Mesenchymal stem cell (in vitro differentiated cells and primary cell): ENCODE measurements around the gene ERVW-1. TPM values are rescaled to one million over a fixed set of nuclear protein-coding genes. Genes with fewer than 3 reads are reported as not detected.
"Not testable (repeated sequence)": the region's sequence is repeated elsewhere in the genome, so short reads cannot be mapped to it uniquely, and the experiment has no call there.

Source experiments
- DNase-seq: peaks from one replicate; pipeline ENCODE4 v3.0.0-alpha.2; 2013
- H2AFZ ChIP-seq: one replicate; pipeline ENCODE4 v1.6.1; 2013; ENCODE audit warnings: low read depth, mild to moderate bottlenecking, control low read depth, inconsistent platforms, low read length, moderate library complexity
- H2AK5ac ChIP-seq: 2 replicates; pipeline ENCODE4 v1.6.1; 2013; ENCODE audit warnings: low read length, moderate library complexity, mild to moderate bottlenecking, inconsistent platforms; ENCODE audit not compliant: severe bottlenecking
- H2BK120ac ChIP-seq: one replicate; pipeline ENCODE4 v1.6.1; 2013; ENCODE audit warnings: low read depth, mild to moderate bottlenecking, inconsistent platforms, low read length, moderate library complexity
- H2BK12ac ChIP-seq, 2 experiments: one replicate each; pipeline ENCODE4 v1.6.1; 2013; ENCODE audit warnings: inconsistent platforms in 2 of 2, low read length in 2 of 2, mild to moderate bottlenecking in 2 of 2, moderate library complexity in 2 of 2, control low read depth in 1 of 2
- H2BK15ac ChIP-seq: one replicate; pipeline ENCODE4 v1.6.1; 2013; ENCODE audit warnings: mild to moderate bottlenecking, low read depth, inconsistent platforms; ENCODE audit not compliant: poor library complexity, severe bottlenecking
- H2BK5ac ChIP-seq: 2 replicates; pipeline ENCODE4 v1.6.1; 2013; ENCODE audit warnings: low read depth, mild to moderate bottlenecking, low read length, control low read depth, inconsistent platforms; ENCODE audit not compliant: poor library complexity, severe bottlenecking
- H3K14ac ChIP-seq, 2 experiments: one replicate each; pipeline ENCODE4 v1.6.1; 2013; ENCODE audit warnings: inconsistent platforms in 2 of 2, low read length in 2 of 2, control low read depth in 1 of 2, mild to moderate bottlenecking in 1 of 2, moderate library complexity in 1 of 2
- H3K18ac ChIP-seq, 2 experiments: one replicate each; pipeline ENCODE4 v1.6.1; 2013; ENCODE audit warnings: inconsistent platforms in 2 of 2, low read length in 2 of 2, control low read depth in 1 of 2, low read depth in 1 of 2, mild to moderate bottlenecking in 1 of 2
- H3K23ac ChIP-seq, 2 experiments: one replicate each; pipeline ENCODE4 v1.6.1; 2013; ENCODE audit warnings: inconsistent platforms in 2 of 2, low read length in 2 of 2, mild to moderate bottlenecking in 2 of 2, moderate library complexity in 2 of 2, control low read depth in 1 of 2
- H3K27ac ChIP-seq: 2 replicates; pipeline ENCODE4 v1.5.1; 2013; ENCODE audit warnings: mild to moderate bottlenecking, moderate library complexity, low read length, control low read depth, inconsistent platforms; ENCODE audit not compliant: poor library complexity, severe bottlenecking
- H3K27me3 ChIP-seq, 2 experiments: 2 replicates each; pipeline versions ENCODE4 v1.6.1 to v1.7.0; 2013; ENCODE audit warnings: low read length in 2 of 2, mild to moderate bottlenecking in 2 of 2, moderate library complexity in 2 of 2, control low read depth in 1 of 2, inconsistent platforms in 1 of 2; ENCODE audit not compliant: control insufficient read depth in 1 of 2, insufficient read depth in 1 of 2
- H3K36me3 ChIP-seq, 2 experiments: 2 replicates each; pipeline versions ENCODE4 v1.6.1 to v1.7.0; 2013; ENCODE audit warnings: low read length in 2 of 2, control low read depth in 1 of 2, inconsistent platforms in 1 of 2, low read depth in 1 of 2, mild to moderate bottlenecking in 1 of 2; ENCODE audit not compliant: insufficient read depth in 2 of 2, control insufficient read depth in 1 of 2
- H3K4ac ChIP-seq, 2 experiments: one replicate each; pipeline ENCODE4 v1.6.1; 2013; ENCODE audit warnings: inconsistent platforms in 2 of 2, low read length in 2 of 2, mild to moderate bottlenecking in 2 of 2, moderate library complexity in 2 of 2, control low read depth in 1 of 2, low read depth in 1 of 2
- H3K4me1 ChIP-seq: 2 replicates; pipeline ENCODE4 v1.6.1; 2013; ENCODE audit warnings: low read depth, low read length, control low read depth; ENCODE audit not compliant: control insufficient read depth, insufficient read depth
- H3K4me2 ChIP-seq: 2 replicates; pipeline ENCODE4 v1.6.1; 2013; ENCODE audit warnings: low read length, mild to moderate bottlenecking, inconsistent platforms; ENCODE audit not compliant: poor library complexity, severe bottlenecking
- H3K4me3 ChIP-seq, 2 experiments: 2 replicates each; pipeline versions ENCODE4 v1.5.1 to v1.7.0; 2013; ENCODE audit warnings: low read length in 2 of 2, mild to moderate bottlenecking in 2 of 2, control low read depth in 1 of 2, low read depth in 1 of 2; ENCODE audit not compliant: insufficient read depth in 1 of 2
- H3K79me1 ChIP-seq: replicated peaks from 2 replicates; pipeline ENCODE4 v1.6.1; 2013; ENCODE audit warnings: mild to moderate bottlenecking, control low read depth, low read length, inconsistent platforms; ENCODE audit not compliant: poor library complexity, severe bottlenecking
- H3K9ac ChIP-seq: 2 replicates; pipeline ENCODE4 v1.7.0; 2013; ENCODE audit warnings: mild to moderate bottlenecking, low read length, moderate library complexity
- H3K9me3 ChIP-seq: 2 replicates; pipeline ENCODE4 v1.7.0; 2013; ENCODE audit warnings: mild to moderate bottlenecking, low read length; ENCODE audit not compliant: control insufficient read depth
- H4K8ac ChIP-seq: one replicate; pipeline ENCODE4 v1.6.1; 2013; ENCODE audit warnings: inconsistent platforms, mild to moderate bottlenecking, low read length, moderate library complexity
- H4K91ac ChIP-seq: one replicate; pipeline ENCODE4 v1.6.1; 2013; ENCODE audit warnings: mild to moderate bottlenecking, low read length, inconsistent platforms
- WGBS: methylation state at CpG from one replicate; pipeline ENCODE4 v1.1.7; 2013; ENCODE audit warnings: mixed read lengths; 5-methylcytosine and 5-hydroxymethylcytosine counted together
- polyA plus RNA-seq, 2 experiments: library from polyadenylated mRNA; stranded (reverse); fragments of 200-250 nt; gene quantifications; one replicate each; pipeline ENCODE4 v1.2.3, GENCODE V29; 2013

Gene ERVW-1
- polyA plus RNA-seq (2013, experiment 1 of 2), result not detected
- polyA plus RNA-seq (2013, experiment 2 of 2), result not detected

GRCh38 chr7:92477681-92478080 lies at the start of gene ERVW-1:
ERVW-1 (minus strand) TSS chr7:92477946; CDS start chr7:92470381, 7,565 bp downstream.
- H3K4me3 ChIP-seq, H3K9me3 ChIP-seq, H3K79me1 ChIP-seq, H4K91ac ChIP-seq, H3K23ac ChIP-seq, H3K14ac ChIP-seq, H3K9ac ChIP-seq, H3K4ac ChIP-seq, H3K4me1 ChIP-seq, H3K4me2 ChIP-seq, H2BK120ac ChIP-seq, H4K8ac ChIP-seq, H2AFZ ChIP-seq, H3K27me3 ChIP-seq, H3K36me3 ChIP-seq, H3K27ac ChIP-seq, H2BK12ac ChIP-seq, H3K18ac ChIP-seq, H2BK5ac ChIP-seq, H2BK15ac ChIP-seq, DNase-seq, H2AK5ac ChIP-seq: not testable (repeated sequence)
- 98% methylated on average over 11 of the region's 11 CpGs for WGBS

- WGBS, result 100% methylated on average over 2 of the region's 2 CpGs
- H4K91ac ChIP-seq, result no peak overlapping the region
Observed at GRCh38 chr7:92523110-92523509, 45.4 kb upstream of the ERVW-1 start.

GRCh38 chr7:92520024-92520423 lies 42.3 kb upstream of the ERVW-1 start:
- no peak overlapping the region for H3K18ac ChIP-seq
- no peak overlapping the region for H3K9ac ChIP-seq
- no peak overlapping the region for H2BK15ac ChIP-seq
- H3K27ac ChIP-seq, result peak overlapping the region; percentile 5
- no peak for DNase-seq
- no peak overlapping the region for H4K8ac ChIP-seq
- H3K79me1 ChIP-seq, result peaks cover 8% of the 10 kb centered on the region
- H3K4ac ChIP-seq, result no peak overlapping the region
- H2BK120ac ChIP-seq, result no peak overlapping the region
- H2AFZ ChIP-seq, result no peak overlapping the region
- H3K9me3 ChIP-seq, result no peaks in the 10 kb centered on the region
- H4K91ac ChIP-seq, result no peak overlapping the region
- no peak overlapping the region for H2BK5ac ChIP-seq
- H3K36me3 ChIP-seq, result peaks cover 3 to 41% of the 10 kb centered on the region in 2 experiments
- no peak overlapping the region for H3K23ac ChIP-seq
- H3K14ac ChIP-seq, result no peak overlapping the region
- no peak overlapping the region for H2AK5ac ChIP-seq
- no peak overlapping the region for H2BK12ac ChIP-seq
- no CpG with 5 or more reads among the region's 1 CpG for WGBS
- no peaks in the 10 kb centered on the region for H3K27me3 ChIP-seq
- no peak overlapping the region for H3K4me2 ChIP-seq
- H3K4me3 ChIP-seq, result no peak overlapping the region
- peaks cover 2% of the 10 kb centered on the region for H3K4me1 ChIP-seq

More at GRCh38 chr7:92523110-92523509, 45.4 kb upstream of the ERVW-1 start:
- H2AK5ac ChIP-seq, result no peak overlapping the region
- H3K27ac ChIP-seq, result no peak overlapping the region
- peaks cover 0 to 16% of the 10 kb centered on the region in 2 experiments for H3K36me3 ChIP-seq
- no peak overlapping the region for H2BK5ac ChIP-seq
- no peaks in the 10 kb centered on the region for H3K9me3 ChIP-seq
- no peak overlapping the region for H3K14ac ChIP-seq
- no peak overlapping the region for H3K4me3 ChIP-seq
- no peak overlapping the region for H3K18ac ChIP-seq
- H3K27me3 ChIP-seq, result no peaks in the 10 kb centered on the region
- no peak for DNase-seq
- H2BK12ac ChIP-seq, result no peak overlapping the region
- no peak overlapping the region for H4K8ac ChIP-seq
- H2BK15ac ChIP-seq, result no peak overlapping the region
- no peak overlapping the region for H3K23ac ChIP-seq
- no peak overlapping the region for H3K9ac ChIP-seq
- H3K4me2 ChIP-seq, result no peak overlapping the region
- no peak overlapping the region for H3K4ac ChIP-seq
- peaks cover 2% of the 10 kb centered on the region for H3K4me1 ChIP-seq
- H3K79me1 ChIP-seq, result peaks cover 14% of the 10 kb centered on the region
- no peak overlapping the region for H2AFZ ChIP-seq
- H2BK120ac ChIP-seq, result no peak overlapping the region

- H3K4me2 ChIP-seq, result no peak overlapping the region
- H3K4ac ChIP-seq, result no peak overlapping the region
- H3K4me1 ChIP-seq, result no peaks in the 10 kb centered on the region
- peaks cover 3 to 54% of the 10 kb centered on the region in 2 experiments for H3K36me3 ChIP-seq
- H3K18ac ChIP-seq, result no peak overlapping the region
- H4K91ac ChIP-seq, result no peak overlapping the region
- peak; percentile 30 for DNase-seq
- no peak overlapping the region for H3K9ac ChIP-seq
- H3K79me1 ChIP-seq, result peaks cover 2% of the 10 kb centered on the region
- no peak overlapping the region for H4K8ac ChIP-seq
- no peak overlapping the region for H2AK5ac ChIP-seq
- no peak overlapping the region for H3K4me3 ChIP-seq
- no peak overlapping the region for H3K14ac ChIP-seq
- no peak overlapping the region for H2BK120ac ChIP-seq
- H2BK15ac ChIP-seq, result no peak overlapping the region
- H3K9me3 ChIP-seq, result no peaks in the 10 kb centered on the region
- no peak overlapping the region for H2BK5ac ChIP-seq
- H3K27me3 ChIP-seq, result no peaks in the 10 kb centered on the region
- H2AFZ ChIP-seq, result no peak overlapping the region
- WGBS, result 83% methylated on average over 3 of the region's 3 CpGs
- H2BK12ac ChIP-seq, result no peak overlapping the region
- H3K27ac ChIP-seq, result no peak overlapping the region
- H3K23ac ChIP-seq, result no peak overlapping the region
Observed at GRCh38 chr7:92517631-92518030, 39.9 kb upstream of the ERVW-1 start.
